CMK (cell line): ENCODE data around the gene STRN3.
"Not testable (repeated sequence)": the region's sequence is repeated elsewhere in the genome, so short reads cannot be mapped to it uniquely, and the experiment has no call there.

Experiments
- DNase-seq: peaks from one replicate; pipeline ENCODE4 v3.0.0-alpha.2; 2010; ENCODE audit warnings: low read depth

The STRN3 gene, protein sequence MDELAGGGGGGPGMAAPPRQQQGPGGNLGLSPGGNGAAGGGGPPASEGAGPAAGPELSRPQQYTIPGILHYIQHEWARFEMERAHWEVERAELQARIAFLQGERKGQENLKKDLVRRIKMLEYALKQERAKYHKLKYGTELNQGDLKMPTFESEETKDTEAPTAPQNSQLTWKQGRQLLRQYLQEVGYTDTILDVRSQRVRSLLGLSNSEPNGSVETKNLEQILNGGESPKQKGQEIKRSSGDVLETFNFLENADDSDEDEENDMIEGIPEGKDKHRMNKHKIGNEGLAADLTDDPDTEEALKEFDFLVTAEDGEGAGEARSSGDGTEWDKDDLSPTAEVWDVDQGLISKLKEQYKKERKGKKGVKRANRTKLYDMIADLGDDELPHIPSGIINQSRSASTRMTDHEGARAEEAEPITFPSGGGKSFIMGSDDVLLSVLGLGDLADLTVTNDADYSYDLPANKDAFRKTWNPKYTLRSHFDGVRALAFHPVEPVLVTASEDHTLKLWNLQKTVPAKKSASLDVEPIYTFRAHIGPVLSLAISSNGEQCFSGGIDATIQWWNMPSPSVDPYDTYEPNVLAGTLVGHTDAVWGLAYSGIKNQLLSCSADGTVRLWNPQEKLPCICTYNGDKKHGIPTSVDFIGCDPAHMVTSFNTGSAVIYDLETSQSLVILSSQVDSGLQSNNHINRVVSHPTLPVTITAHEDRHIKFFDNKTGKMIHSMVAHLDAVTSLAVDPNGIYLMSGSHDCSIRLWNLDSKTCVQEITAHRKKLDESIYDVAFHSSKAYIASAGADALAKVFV

DNA sequence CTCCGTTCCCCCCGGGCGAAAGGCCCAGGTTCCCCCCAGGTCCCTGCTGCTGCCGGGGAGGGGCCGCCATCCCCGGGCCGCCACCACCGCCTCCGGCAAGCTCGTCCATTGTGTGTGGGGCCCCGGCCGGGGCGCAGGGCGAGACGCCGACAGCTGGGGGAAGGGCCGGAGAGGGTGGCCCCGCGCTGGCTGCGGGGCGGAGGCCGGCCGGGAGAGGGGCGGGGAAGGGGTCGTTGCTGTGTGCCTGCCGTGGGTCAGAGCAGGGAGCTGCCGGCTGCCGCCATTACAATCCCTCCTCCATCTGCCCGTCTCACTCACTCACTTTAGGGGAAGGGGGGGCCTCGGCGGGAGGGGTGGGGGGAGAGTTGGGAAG, at the start of gene STRN3:
Gene STRN3, minus strand, starts transcription at position 303 of the 373 bp plus-strand sequence. Its CDS starts 194 bp downstream, at position 109.
- no peak for DNase-seq

DNA sequence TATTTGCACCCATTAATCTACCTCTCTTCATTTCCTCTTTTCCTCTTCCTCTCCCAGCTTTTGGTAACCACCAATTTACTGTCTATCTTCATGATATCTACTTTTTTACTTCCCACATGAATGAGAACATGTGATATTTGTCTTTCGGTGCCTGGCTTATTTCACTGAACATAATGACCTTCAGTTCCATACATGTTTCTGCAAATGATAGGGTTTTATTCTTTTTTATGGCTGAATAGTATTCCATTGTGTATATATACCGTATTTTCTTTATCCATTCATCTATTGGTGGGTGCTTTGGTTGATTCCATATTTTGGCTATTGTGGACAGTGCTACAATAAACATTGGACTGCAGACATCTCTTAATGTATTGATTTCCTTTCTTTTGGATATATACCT, 49.0 kb upstream of the STRN3 start:
- DNase-seq, result no peak

DNA sequence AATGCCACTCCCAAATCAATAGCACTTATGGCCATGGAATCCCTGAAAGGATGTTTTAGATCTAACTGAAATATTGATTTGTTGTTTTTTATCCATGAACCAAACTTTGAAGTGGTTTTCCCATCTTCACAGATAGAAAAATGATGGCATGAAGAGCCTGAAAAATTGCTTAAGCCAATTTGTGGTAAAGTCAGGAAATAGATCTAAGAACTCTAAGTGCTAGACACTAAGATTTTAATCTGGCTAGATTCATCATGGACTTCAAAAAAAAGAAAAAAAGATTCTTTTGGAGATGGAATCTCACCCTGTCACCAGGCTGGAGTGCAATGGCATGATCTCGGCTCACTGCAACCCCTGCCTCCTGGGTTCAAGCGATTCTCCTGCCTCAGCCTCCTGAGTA, 45.0 kb upstream of the STRN3 start:
- DNase-seq, result no peak

DNA sequence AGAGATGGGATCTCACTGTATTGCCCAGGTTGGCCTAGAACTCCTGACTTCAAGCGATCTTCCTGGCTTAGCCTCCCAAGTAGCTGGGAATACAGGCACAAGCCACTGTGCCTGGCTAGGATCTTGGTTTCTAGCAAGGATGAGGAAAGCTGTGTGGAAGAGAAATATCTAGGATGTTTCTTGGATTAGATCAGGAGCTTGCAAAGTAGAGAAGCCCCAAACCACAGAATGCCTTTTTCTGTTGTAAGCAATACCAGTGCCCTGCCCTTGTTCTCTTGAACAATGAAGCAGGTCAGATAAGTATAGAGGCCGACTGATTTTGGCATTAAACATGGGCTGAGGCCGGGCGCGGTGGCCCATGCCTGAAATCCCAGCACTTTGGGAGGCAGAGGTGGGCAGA, 44.3 kb upstream of the STRN3 start:
- no peak for DNase-seq

DNA sequence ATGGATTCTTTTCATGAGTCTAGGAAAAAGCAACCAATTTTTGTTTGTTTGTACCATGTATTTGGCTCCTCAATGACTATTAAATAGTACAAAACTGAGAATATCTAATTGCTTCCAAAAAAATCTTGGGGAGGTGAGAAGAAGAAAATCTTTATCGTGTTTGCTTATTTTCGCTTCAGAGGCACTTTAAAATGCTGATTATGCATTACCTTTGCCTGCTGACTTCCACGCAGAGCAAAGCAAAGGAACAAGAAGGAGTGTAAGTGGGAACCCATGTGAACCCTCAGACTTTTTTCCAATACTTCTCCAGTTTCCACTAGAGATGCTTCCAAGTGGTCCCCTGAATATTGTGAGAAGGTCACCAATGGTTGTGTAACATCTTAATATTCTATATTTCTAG, 43.2 kb upstream of the STRN3 start:
- no peak for DNase-seq

DNA sequence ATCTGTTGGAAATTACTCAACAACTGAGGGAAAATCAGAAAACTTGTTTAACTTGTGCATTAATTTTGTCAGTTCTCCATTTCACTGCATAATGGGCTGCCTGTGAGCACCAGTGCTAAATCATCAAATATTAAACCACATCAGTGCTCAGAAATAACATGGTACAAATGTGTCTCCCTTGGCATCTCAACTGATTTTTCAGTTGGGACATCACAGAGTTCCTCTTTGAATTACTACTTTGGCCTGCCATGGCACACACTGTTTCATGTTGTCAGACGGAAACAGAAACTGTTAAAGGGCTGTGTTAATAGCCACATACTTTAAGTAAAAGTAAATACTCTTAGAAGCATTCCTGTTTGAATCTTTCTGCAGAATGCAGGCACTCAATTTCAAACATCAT, 42.1 kb upstream of the STRN3 start:
- no peak for DNase-seq

DNA sequence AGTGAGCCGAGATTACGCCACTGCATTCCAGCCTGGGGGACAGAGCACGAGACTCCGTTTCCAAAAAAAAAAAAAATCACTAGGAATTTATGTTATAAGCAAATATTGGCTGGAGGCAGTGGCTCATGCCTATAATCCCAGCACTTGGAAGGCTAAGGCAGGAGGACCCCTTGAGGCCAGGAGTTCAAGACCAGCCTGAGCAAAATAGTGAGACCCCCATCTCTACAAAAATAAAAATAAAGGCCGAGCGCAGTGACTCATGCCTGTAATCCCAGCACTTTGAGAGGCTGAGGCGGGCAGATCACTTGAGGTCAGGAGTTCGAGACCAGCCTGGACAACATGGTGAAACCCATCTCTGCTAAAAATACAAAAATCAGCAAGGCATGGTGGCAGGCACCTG, 36.7 kb upstream of the STRN3 start:
- not testable (repeated sequence) for DNase-seq

DNA sequence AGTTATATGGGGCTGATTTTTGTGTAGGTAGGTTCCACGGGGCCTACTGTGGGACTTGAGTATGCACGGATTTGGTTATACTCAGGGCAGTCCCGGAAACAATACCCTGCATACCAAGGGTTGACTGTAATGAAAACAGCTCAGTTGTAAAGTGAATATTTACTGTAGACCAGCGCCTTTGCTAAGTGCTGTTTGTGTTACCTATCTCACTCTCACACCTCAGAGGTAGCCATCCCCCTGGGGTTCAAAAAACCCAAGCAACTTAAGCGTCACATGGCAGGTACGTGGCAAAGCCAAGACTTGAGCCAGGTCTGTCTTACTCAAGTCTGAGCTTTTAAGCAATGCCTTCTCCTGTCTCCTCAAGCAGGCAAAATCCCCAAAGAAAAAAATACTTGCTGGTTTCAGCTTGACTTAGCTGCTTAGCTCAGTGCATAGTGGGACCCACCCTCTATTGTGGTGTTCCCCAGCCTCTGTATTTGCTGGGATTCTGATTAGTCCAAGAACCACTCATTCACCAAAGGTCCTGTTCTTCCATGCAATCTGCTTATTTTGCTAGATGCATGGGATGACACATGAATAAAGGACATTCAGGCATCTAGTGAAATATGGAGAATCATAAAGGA, 34.2 kb upstream of the STRN3 start:
- DNase-seq, result no peak

DNA sequence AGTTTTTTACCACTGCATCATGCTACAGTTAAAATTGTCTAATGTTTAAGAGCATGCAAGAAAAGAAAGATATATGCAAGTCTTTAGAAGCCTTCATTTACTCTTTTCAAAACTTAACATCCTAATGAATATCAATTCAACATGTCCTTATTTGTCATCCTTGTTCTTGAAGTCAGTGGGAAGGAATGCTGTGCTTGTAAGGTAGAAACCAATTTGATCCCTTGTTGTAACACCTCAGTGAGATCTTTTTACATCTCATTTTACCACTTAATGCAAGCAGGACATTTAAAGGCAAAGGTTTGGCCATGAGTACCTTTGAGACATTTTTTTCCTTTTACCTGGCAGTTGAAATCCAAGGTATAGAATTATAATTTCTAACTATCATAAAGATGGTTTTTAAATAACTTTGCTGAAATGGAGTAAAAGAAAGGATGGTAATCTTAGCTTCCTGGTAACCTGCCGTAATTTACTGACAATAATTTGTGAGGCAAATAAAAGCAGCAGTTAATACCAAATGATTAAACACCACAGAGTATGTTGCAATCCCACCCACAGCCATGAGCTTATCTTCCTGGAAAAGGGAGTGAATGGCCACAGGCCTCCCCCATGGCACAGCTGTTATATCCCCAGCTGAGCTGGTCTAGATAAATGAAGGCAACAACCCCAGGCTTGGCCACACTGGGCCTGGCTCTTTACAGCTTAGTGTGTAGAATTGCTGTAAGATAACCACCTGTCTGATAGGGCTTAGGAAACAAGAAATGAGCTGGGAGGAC, 33.2 kb upstream of the STRN3 start:
- DNase-seq, result peak; percentile 64

DNA sequence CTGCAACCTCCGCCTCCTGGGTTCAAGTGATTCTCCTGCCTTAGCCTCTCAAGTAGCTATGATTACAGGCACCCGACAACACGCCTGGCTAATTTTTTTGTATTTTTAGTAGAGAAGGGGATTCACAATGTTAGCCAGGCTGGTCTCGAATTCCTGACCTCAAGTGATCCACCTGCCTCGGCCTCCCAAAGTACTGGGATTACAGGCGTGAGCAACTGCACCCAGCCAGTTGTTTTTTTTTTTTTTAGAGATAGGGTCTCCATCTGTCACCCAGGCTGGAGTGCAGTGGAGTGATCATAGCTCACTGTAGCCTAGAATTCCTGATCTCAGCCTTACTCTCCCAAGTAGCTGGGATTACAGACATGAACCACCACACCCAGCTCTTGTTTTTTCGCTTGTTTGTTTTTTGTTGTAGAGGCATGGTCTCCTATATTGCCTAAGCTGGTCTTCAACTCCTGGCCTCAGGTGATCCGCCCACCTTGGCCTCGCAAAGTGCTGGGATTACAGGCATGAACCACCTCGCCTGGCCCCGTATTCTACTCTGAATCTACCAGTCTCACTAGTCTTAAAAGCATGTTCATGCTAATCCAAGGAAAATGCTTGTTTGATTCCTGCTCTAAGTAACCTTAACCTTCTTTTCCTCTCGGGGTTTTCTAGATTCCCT, 31.7 kb upstream of the STRN3 start:
- no peak for DNase-seq

DNA sequence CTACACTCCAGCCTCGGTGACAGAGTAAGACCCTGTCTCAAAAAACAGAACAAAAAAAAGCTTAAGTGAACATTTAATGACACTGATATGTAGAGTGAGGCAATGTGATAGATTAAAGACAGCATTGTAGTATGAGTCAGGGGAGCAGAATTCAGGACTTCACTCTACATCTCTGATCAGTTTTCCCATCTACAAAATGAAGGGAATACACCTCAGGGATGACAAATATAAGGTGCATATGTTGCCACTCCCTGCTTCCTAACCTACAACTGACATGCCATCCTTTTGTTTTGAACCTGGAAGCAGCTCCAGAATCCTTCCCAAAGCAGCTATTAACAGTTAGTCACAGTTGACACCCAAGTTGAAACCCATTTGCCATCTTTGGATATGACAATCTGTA, 30.9 kb upstream of the STRN3 start:
- DNase-seq, result no peak

DNA sequence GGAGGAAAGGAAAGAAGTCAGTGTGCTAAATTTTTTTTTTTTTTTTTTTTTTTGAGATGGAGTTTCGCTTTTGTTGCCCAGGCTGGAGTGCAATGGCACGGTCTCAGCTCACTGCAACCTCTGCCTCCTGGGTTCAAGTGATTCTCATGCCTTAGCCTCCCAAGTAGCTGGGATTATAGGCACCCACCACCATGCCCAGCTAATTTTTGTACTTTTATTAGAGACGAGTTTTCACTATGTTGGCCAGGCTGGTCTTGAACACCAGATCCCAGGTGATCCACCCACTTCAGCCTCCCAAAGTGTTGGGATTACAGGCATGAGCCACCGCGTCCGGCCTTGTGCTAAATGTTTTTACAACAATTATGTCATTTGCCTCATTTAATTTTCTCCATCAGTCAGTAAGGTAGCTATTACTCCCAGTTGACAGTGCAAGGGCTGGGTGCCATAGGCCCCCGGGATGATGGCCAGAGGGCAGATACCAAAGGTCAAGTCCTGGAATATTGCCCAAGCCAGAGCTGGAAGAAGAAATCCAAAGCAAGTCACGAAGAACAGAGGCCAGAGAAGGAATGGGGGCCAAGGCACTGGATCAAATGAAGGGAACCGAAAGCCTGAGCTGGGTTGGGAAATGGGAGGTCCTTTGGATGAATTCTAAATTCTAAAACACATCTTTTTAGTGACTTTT, 26.9 kb upstream of the STRN3 start:
- not testable (repeated sequence) for DNase-seq

DNA sequence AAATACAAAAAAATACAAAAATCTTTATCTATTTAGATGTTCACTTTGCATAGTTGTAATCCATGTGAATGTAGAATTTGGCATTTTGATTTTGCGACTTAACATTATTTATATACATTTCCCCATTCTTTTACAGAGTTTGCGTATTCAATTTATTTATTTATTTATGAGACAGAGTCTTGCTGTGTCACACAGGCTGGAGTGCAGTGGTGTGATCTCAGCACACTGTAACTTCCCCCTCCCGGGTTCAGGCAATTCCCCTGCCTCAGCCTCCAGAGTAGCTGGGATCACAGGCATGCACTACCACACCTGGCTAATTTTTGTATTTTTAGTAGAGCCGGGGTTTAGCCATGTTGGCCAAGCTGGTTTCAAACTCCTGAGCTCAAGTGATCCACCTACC, 25.3 kb upstream of the STRN3 start:
- no peak for DNase-seq

DNA sequence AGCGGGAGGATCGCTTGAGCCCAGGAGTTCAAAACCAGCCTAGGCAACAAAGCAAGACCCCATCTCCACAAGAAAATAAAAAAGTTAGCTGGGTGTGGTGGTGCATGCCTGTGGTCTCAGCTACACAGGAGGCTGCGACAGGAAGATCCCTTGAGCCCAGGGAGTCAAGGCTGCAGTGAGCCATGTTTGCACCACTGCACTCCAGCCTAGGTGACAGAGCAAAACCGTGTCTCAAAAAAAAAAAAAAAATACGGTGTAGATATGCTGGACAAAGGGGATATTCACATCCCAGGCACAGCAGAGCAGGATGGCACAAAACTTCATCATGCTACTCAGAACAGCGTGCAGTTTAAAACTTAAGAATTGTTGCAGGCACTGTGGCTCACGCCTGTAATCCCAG, 24.8 kb upstream of the STRN3 start:
- no peak for DNase-seq

DNA sequence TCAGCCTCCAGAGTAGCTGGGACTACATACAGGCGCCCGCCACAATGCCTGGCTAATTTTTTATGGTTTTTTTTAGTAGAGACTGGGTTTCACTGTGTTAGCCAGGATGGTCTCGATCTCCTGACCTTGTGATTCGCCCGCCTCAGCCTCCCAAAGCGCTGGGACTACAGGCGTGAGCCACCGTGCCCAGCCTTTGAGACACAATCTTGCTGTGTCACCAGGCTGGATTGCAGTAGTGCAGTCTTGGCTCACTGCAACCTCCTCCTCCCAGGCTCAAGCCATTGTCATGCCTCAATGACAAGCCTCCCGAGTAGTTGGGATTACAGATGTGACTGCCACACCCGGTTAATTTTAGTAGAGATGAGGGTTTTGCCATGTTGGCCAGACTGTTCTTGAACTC, 21.3 kb upstream of the STRN3 start:
- DNase-seq, result no peak

DNA sequence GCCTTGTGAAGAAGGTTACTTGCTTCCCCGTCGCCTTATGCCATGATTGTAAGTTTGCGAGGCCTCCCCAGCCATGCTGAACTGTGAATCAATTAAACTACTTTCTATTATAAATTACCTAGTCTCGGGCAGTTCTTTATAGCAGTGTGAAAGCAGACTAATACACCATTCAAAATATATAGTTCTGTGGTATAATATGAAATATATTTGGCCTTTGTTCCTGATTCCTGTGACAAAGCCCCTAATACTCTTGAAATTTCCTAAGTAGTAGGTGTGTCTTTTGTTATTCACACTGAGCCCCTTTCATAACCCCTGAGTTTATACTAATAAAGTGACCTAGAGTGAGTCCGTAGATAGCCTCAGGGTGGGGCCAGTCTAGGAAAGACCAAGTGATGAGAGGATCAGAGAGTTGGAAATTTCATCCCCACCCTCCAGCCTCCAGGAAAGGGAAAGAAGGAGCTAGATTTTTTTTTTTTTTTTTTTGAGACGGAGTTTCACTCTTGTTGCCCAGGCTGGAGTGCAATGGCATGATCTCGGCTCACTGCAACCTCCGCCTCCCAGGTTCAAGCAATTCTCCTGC, 19.4 kb upstream of the STRN3 start:
- DNase-seq, result no peak

DNA sequence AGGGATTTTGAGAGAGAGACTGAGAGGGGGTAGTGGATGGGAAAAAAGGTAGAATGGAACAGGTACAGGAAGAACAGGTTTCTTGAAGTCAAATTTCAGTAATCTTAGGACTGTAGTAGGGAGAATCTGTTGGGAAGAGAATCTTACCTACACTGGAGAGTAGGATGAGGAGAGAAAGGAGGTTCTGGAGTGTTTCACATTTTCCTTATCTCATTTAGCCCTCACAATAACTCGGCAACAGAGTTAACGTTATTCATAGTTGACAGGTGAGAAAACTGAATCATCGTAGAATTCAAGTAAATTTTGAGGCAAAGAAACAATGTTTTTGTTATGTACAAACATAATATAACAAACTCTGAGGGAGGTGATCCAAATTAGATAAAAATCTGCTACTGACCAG, 17.2 kb upstream of the STRN3 start:
- no peak for DNase-seq

DNA sequence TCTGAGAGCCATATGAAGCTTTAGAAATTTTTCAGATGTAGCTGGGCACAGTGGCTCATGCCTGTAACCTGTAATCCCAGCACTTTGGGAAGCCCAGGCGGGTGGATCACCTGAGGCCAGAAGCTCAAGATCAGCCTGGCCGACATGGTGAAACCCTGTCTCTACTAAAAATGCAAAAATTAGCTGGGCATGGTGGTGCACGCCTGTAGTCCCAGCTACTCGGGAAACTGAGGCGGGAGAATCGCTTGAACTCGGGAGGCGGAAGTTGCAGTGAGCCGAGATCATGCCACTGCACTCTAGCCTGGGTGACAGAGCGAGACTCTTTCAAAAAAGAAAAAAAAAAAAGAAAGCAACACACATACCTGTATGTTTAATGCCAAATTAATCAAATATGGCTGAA, 16.7 kb upstream of the STRN3 start:
- not testable (repeated sequence) for DNase-seq

DNA sequence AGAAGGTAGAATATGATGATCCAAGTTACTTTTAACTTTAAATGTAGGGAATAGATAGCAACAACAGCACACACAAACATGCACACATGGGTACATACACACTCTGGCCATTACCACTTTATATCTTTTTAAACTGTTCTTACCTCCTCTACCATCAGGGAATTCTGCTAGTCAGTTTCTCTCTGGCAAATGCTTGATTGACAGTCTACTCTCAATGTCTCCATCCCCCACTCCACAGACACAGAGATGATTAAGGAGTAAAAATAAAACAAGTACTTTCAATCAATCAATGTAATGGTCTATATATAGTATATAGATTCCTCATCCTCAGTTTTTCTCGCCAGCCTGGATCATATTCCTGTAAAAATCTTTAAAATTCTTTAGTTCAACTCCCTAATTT, 16.1 kb upstream of the STRN3 start:
- DNase-seq, result no peak

DNA sequence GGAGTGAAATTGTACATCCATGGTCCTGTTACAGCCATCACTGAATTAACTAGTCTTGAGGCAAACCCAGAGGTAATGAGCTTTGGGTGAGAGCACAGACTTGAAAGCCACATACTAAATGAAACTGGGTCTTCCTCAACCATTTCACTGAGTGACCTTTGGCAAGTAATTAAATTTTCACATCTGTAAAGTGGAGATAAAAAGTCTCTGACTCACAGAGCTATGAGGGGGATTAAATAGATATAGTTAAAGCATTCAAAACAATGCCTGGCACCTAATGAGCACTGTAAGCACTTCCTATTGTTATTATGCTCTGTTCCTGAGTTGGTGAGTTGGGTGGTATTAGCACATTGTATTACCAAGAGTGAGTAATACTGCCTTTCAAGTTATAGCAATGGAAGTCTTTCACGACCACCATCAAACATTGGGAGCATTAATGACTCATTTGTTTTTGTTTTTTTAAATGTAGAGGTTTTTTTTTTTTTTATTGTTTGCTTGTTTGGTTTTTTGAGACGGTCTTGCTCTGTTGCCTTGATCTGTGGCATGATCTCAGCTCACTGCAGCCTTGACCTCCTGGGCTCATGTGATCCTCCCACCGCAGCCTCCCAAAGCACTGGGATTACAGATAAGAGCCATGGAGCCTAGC, 12.5 kb upstream of the STRN3 start:
- DNase-seq, result no peak
